ENCODE results near the gene GALNT12. TPM values are rescaled to one million over a fixed set of nuclear protein-coding genes. Genes with fewer than 3 reads are reported as not detected.

The GALNT12 gene
- total RNA-seq, 4 donors from 2014 or later = 12.4 to 22.4 (median 16.2) TPM

DNA sequence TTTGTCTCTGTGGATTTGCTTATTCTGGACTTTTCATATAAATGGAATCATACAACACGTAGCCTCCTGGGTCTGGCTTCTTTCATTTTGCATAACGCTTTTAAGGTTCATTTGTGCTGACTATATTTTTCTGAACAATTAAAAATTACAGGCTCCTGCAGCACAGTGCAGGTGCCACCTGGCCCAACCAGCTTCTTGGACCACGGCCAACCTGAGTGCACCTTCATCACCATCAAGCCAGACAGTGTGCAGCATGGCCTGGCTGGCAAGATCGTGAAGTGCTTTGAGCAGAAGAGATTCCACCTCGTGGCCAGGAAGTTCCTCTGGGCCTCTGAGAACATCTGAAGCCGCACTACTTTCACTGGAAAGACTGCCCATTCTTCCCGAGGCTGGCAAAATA, 82.8 kb downstream of the GALNT12 start:
- no peak for DNase-seq (ENCODE audit: extremely low spot score)
- 73% methylated on average over 5 of the region's 7 CpGs for WGBS
- no peaks in the 10 kb centered on the region for H3K27me3 ChIP-seq
- H3K36me3 ChIP-seq = no peaks in the 10 kb centered on the region
- TF ChIP-seq POLR2AphosphoS5 (IDR thresholded peaks at IDR 0.05) = no peak
- peaks cover 11 to 47% (median 28%) of the 10 kb centered on the region in 4 donors for H3K4me1 ChIP-seq
- no peaks in the 10 kb centered on the region for H3K9me3 ChIP-seq
- H3K4me3 ChIP-seq = no peak overlapping the region
- intact Hi-C loops (cut with DNase I) = no loop called here
- H3K27ac ChIP-seq (replicated peaks in 1 of 4) = no peak overlapping the region

- Histone ChIP-seq H3K4me1 (peaks cover 11 to 34% (median 21%) of the 10 kb centered on the region in 4 donors), H3K4me3 (no peak overlapping the region), H3K27me3 (no peaks in the 10 kb centered on the region), H3K9me3 (peaks cover 0 to 5% (median 0%) of the 10 kb centered on the region in 4 donors), H3K36me3 (no peaks in the 10 kb centered on the region), H3K27ac (replicated peaks in 1 of 4) (no peak overlapping the region)
- DNase-seq (ENCODE audit: extremely low spot score) = no peak
- 31% methylated on average over 1 of the region's 1 CpG for WGBS
- intact Hi-C loops (cut with DNase I) = no loop called here
- TF ChIP-seq POLR2A (IDR thresholded peaks at IDR 0.05; ENCODE audit: low read depth) = no peak
- no peak for TF ChIP-seq CTCF (IDR thresholded peaks at IDR 0.05)
- TF ChIP-seq EP300 (IDR thresholded peaks at IDR 0.05) = no peak
- TF ChIP-seq POLR2AphosphoS5 (IDR thresholded peaks at IDR 0.05) = no peak
These were observed 84.8 kb downstream of the GALNT12 start for GRCh38 chr9:98892288-98892687.

GRCh38 chr9:98892690-98893089, 85.2 kb downstream of the GALNT12 start:
- H3K36me3 ChIP-seq = no peaks in the 10 kb centered on the region
- TF ChIP-seq CTCF (IDR thresholded peaks at IDR 0.05) = no peak
- TF ChIP-seq EP300 (IDR thresholded peaks at IDR 0.05) = no peak
- no peak overlapping the region for H3K4me3 ChIP-seq
- WGBS = 71% methylated on average over 4 of the region's 4 CpGs
- intact Hi-C loops (cut with DNase I) = no loop called here
- H3K27ac ChIP-seq (replicated peaks in 1 of 4) = no peak overlapping the region
- peaks cover 0 to 5% (median 0%) of the 10 kb centered on the region in 4 donors for H3K9me3 ChIP-seq
- peaks cover 10 to 30% (median 19%) of the 10 kb centered on the region in 4 donors for H3K4me1 ChIP-seq
- no peak for DNase-seq (ENCODE audit: extremely low spot score)
- no peaks in the 10 kb centered on the region for H3K27me3 ChIP-seq

DNA sequence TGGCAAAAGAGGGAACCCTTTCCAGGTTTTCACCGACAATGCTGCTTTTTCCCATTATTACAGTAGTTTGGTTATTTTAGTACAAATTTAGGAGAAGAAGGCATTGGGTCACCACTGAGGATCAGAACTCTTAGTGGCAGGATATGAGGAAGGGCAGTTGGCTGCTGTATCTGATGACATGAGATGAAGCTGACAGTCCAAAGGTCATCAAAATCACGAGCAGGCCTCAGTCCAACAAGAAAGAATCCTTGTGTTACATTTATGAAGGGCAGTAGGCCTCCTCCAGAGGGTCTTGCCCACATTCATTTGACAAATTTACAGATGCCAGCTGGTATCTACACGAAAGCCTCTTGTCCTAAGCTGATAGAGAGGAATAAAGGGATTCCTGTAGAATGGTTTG, 86.7 kb downstream of the GALNT12 start:
- Histone ChIP-seq H3K4me1 (peaks cover 4 to 18% (median 13%) of the 10 kb centered on the region in 4 donors), H3K4me3 (no peak overlapping the region), H3K9me3 (peaks cover 0 to 5% (median 0%) of the 10 kb centered on the region in 4 donors), H3K36me3 (no peaks in the 10 kb centered on the region), H3K27me3 (no peaks in the 10 kb centered on the region), H3K27ac (replicated peaks in 1 of 4) (no peak overlapping the region)
- TF ChIP-seq EP300 (IDR thresholded peaks at IDR 0.05) = no peak
- no peak for TF ChIP-seq CTCF (IDR thresholded peaks at IDR 0.05)
- no peak for TF ChIP-seq POLR2A (IDR thresholded peaks at IDR 0.05; ENCODE audit: low read depth)
- no peak for TF ChIP-seq POLR2AphosphoS5 (IDR thresholded peaks at IDR 0.05)
- WGBS = 85% methylated on average over 3 of the region's 3 CpGs
- intact Hi-C loops (cut with DNase I) = no loop called here
- no peak for DNase-seq (ENCODE audit: extremely low spot score)

GRCh38 chr9:98894761-98895160, 87.3 kb downstream of the GALNT12 start:
- Histone ChIP-seq H3K27ac (replicated peaks in 1 of 4) (no peak overlapping the region), H3K36me3 (no peaks in the 10 kb centered on the region), H3K4me1 (peaks cover 6 to 18% (median 15%) of the 10 kb centered on the region in 4 donors), H3K4me3 (no peak overlapping the region), H3K27me3 (no peaks in the 10 kb centered on the region), H3K9me3 (peaks cover 0 to 5% (median 0%) of the 10 kb centered on the region in 4 donors)
- no peak for DNase-seq (ENCODE audit: extremely low spot score)
- TF ChIP-seq POLR2A (IDR thresholded peaks at IDR 0.05; ENCODE audit: low read depth) (no peak), EP300 (IDR thresholded peaks at IDR 0.05) (no peak), CTCF (IDR thresholded peaks at IDR 0.05) (no peak), POLR2AphosphoS5 (IDR thresholded peaks at IDR 0.05) (no peak)
- WGBS = 76% methylated on average over 3 of the region's 3 CpGs
- intact Hi-C loops (cut with DNase I) = no loop called here
